GM18870 (cell line): ENCODE measurements around the gene HHATL.

Source experiments
- ATAC-seq: cut with Tn5 transposase; IDR thresholded peaks from one replicate; pipeline ENCODE4 v1.9.1; 2021; ENCODE audit warnings: moderate library complexity; ENCODE audit not compliant: unreplicated experiment

The HHATL gene

DNA sequence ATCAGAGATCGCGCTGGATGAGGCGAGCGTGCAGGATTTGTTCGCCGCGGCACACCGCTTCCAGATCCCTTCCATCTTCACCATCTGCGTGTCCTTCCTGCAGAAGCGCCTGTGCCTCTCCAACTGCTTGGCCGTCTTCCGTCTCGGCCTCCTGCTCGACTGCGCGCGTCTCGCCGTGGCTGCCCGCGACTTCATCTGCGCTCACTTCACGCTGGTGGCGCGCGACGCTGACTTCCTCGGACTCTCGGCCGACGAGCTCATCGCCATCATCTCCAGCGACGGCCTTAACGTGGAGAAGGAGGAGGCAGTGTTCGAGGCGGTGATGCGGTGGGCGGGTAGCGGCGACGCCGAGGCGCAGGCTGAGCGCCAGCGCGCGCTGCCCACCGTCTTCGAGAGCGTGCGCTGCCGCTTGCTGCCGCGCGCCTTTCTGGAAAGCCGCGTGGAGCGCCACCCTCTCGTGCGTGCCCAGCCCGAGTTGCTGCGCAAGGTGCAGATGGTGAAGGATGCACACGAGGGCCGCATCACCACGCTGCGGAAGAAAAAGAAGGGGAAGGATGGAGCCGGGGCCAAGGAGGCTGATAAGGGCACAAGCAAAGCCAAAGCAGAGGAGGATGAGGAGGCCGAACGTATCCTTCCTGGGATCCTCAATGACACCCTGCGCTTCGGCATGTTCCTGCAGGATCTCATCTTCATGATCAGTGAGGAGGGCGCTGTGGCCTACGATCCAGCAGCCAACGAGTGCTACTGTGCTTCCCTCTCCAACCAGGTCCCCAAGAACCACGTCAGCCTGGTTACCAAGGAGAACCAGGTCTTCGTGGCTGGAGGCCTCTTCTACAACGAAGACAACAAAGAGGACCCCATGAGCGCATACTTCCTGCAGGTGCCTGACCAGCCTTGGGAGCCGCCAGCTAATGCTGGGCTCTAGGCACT is 16.4 kb downstream of the HHATL start:
- ATAC-seq, result no peak

DNA sequence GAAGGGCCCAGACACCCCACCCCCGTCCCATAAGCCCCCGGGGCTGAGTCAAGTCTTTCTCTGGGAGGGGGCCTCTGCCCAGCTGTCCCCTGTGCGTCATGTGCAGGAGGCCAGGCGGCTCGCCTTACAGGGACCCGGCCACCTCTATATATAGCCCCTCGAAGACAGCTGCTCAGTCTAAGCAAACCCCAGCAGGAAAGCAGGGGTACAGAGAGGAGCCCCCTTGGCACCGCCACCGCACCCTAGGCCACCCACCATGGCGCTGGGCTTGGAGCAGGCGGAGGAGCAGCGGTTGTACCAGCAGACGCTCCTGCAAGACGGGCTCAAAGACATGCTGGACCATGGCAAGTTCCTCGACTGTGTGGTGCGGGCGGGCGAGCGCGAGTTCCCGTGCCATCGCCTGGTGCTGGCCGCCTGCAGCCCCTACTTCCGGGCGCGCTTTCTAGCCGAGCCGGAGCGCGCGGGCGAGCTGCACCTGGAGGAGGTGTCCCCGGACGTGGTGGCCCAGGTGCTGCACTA is 17.2 kb downstream of the HHATL start, which contains the start of gene KLHL40:
KLHL40 (plus strand) TSS at position 175 of the 519 bp plus-strand sequence; CDS start at position 257, 82 bp downstream.
- ATAC-seq, result no peak

DNA sequence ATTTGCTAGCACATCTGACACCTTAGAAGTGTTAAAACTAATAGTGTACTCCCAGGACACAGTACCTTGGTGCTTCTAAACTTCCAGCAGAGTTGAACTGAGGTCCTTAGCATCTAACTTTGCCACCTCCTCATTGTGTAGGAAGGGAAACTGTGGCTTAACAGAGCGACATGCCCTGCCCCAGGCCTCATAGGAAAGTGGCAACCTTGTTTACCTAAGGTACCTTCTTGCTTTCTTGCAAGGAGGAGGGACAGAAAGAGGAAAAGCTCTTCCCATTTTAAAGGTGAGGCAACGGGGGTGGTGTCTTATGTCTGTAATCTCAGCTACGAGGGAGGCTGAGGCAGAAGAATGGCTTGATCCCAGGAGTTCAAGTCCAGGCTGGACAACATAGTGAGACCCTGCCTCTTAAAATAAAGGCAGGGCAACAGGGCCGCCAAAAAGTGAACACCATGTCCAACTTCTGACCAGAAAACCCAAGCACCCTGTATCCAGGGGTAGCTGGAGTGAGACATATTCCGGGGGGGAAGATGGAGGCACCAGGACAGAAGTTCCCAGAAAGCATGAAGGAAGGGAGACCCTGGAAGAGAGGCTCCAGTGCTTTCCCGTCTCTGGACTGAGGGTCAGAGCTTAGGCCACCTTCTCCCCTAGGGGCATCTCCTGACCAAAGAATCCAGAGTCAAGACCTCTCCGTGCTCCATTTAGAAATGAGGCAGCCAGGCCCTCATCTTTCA is 17.8 kb downstream of the HHATL start:
- ATAC-seq, result no peak

DNA sequence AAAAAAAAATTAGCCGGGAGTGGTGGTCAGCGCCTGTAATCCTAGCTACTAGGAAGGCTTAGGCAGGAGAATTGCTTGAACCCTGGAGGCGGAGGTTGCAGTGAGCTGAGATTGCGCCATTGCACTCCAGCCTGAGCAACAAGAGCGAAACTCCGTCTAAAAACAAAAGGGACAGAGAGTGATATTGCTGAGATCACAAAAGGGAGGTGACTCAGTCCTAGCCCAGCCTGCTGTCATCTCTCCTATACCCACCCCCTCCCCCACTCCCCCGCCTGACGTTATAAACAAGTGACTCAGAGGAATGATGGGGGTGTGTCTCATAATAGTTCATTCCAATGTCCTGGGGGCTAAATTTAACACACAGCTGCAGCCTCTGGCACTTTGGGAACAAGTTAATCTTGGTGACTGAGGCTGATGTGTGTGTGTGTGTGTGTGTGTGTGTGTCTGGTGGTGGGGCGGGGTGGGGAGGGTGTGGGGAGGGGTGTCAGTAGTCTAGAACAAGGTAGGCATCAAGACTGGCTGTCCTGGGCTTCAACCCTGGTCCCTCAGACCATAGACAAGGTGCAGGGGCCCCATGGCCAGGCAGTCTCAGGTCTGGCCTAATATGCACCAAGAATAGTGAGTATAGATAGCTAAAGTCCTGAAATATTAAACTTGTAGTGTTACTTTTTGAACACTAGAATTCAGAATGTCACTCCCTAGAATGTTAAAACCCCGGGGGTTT is 18.6 kb downstream of the HHATL start:
- no peak for ATAC-seq

DNA sequence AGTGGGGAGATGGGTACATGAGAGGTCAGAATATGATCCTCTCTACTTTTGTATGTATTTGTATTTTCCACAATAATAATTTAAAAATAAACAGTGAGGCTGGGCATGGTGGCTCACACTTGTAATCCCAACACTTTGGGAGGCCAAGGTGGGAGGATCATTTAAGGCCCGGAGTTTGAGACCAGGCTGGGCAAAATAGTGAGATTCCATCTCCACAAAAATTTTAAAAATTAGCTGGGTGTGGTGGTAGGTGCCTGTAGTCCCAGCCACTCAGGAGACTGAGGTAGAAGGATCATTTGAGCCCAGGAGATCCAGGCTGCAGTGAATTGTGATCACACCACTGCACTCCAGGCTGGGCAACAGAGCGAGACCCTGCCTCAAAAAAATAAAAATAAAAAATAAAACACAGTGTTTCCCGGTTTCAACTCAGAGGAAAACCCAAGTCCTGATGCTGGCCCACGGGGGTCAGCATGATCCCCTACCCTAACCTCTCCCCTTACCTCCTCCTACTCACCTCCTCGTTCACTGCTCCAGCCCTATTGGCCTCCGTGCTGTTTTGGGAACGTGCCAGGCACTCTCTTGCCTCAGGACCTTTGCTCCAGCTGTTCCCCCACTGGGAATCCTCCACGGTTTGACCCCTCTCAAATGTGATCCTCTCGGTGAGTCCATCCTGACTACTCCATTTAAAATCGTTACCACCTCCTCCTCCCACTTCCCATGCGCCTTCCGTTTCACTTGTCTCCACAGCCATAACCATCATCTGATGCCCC is 20.1 kb downstream of the HHATL start:
- no peak for ATAC-seq

DNA sequence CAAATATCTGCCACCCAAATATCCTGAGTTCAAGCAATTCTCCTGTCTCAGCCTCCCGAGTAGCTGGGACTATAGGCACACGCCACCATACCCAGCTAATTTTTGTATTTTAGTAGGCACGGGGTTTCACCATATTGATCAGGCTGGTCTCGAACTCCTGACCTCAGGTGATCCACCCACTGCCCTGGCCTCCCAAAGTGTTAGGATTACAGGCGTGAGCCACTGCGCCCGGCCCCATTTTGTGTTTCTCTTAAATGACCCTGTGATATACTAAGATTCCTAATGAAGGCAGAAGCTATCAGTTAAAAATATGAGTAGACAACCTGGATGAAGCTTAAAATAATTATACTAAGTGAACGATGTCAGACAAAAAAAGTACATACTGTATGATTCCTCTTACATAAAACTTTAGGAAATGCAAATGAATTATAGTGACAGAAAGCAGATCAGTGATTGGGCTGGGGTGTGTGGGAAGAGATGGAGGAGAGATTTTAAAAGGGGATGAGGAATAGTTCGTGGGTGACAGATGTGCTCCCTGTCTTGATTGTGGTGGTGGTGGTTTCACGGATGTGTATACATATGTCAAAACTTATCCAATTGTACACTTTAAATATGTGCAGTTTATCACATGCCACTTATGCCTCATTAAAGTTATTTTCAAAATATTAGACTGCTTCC is 21.1 kb downstream of the HHATL start:
- ATAC-seq, result no peak

DNA sequence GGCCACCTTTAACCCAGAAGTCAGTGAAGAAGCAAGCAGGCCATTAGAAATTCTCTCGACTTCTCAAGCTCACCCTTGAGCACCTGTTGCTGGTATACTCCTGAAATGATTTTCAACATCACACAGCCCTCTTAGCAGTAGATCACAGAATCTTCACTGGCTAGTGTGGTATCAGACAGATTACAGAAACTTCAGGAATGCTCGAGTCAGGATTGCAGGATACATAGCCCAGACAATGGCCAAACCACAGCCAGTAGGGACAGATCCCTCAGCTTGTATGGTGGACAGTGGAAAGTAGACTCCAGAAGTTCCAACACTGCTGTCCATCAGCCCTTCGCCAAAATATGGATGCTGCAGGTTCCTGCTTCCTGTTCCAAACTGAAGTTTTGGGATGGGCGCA is 21.8 kb downstream of the HHATL start:
- no peak for ATAC-seq

DNA sequence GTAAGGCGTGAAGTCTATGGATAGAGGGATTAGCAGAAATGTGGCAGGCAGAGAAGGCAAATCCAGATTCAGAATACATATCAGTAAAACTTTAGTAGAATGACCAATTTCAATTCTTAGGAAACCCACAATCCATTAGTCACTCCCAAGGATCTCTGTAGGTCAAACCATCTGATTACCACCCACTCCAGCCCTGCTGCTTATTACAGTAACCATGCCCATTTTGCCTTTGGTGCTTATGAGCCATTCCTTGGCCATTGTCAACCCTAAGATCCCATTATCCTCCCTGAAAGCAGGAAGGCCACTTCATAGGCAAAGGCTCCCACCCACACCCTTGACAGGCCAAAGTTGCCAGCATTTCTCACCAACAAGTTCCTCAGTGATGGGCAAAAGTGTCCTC is 22.3 kb downstream of the HHATL start:
- no peak for ATAC-seq

DNA sequence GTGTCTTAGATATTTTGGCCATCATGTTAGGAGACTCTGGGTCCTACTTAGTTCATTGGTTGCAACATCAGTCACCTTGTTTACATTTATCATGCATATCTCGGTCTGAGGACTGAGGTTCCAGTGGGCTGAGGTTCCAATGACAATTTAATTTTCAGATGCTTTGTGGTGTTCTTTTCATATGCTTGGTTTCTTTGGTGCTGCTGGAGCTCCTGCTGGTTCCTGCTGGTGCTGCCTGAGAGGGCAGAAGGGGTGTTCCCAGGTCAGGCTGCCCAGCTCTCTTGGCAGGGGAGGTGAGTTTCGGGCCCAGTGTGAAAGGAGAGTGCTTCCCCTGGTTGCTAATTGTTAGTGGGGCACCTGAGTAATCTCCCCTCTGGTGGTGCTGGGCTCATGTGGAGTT is 24.2 kb downstream of the HHATL start:
- no peak for ATAC-seq

DNA sequence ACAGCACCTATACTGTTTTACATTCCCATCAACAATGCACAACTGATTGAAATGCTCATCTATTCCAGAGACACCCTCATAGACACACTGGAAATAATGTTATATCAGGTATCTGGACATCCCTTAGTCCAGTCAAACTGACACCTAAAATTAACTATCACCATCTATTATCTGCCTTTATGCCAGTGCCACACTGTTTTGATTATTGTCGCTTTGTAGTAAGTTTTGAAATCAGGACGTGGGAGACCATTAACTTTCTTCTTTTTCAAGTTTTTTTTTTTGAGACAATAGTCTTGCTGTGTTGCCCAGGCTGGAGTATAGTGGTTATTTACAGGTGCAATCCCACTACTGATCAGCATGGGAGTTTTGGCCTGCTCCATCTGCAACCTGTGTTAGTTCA is 26.7 kb downstream of the HHATL start:
- ATAC-seq, result no peak

DNA sequence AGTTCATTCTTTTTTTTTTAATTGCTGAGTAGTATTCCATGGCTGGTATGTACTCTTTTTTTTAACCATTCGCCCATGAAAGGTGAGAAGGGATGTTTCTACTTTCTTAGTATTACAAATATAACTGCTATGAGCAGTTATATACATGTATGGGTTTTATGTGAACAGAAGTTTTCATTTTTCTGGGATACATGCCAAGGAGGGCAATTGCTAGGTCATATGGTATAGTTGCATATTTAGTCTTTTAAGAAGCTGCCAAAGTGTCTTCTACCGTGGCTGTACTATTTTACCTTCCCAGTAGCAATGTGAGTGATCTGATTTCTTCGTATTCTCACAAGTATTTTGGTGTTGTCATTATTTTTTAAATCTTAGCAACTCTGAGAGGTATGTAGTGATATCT is 28.5 kb downstream of the HHATL start:
- no peak for ATAC-seq

DNA sequence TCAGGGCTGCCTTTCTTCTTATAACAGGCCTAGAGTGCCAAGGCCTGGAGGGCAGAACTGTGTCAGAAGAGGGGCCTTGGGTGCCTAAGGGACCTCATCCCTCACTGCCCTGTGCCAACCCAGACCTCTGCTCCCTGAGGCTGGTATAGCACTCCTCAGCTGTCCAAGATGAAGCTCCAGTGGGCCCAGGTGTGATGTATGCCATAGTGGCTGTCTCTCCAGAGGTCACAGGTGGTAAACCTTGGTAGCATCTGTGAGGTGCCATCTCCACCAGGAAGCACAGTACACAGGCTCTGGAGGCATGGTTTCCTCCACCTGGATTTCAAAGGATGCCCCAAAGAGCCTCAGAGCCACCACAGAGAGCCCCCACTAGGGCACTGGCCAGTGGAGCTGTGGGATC is 29.5 kb downstream of the HHATL start:
- no peak for ATAC-seq

DNA sequence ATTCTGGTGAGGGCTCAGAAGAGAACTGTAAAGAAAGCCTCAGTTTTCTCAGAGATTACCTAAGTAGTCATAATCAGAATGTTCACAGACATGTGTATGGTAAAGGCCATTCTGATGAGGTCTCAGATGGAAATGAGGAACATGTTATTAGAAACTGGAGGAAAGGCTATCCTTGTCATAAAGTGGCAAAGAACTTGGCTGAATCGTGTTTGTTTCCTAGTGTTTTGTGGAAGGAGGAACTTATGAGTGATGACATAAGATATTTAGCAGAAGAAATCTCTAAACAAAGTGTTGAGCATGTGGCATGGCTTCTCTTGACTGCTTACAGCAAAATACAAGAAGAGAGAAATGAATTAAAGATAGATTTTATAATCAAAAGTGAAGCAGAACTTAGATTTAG is 30.1 kb downstream of the HHATL start:
- ATAC-seq, result no peak

DNA sequence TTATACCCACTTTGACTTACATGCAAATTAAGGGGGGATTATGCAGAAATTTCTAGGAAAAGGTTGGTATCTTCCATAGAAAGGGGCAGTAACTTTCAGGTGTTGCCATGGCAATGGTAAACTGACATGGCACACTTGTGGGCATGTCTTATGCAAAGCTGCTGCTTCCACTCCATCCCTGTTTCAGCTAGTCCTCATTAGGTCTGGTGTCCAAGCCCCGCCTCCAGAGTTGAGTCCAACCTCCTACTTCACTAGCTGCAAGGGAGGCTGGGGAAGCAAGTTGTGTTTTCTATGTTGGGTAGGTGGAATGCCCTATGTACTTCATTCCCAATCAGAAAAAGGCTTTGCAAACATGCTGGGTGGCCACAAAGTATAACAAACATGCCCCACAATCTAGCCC is 31.9 kb downstream of the HHATL start:
- ATAC-seq, result no peak

DNA sequence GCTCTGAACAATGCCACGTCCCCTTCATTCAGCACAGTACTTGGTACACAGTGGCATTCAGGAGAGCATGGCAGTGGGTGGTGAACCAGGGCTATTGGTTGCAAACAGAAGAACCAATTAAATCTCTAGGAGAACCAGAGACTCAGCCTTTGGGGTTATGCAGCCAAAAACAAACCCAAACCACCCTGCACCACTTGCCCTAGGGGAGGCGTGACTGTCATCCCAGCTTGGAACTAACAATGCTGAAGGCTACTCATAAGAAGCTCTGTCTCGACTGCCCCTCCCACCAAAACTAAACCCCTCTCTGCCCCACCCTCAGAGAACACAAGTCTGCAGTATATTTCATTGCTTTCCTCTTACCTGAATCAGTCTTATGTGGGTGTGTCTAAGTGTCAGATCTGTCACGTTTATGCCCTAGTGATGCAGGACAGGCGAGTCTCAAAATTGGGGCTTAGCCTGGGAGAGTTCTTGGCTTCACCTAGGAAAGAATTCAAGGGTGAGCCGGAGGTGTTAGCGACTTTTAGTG is 32.5 kb downstream of the HHATL start:
- no peak for ATAC-seq

DNA sequence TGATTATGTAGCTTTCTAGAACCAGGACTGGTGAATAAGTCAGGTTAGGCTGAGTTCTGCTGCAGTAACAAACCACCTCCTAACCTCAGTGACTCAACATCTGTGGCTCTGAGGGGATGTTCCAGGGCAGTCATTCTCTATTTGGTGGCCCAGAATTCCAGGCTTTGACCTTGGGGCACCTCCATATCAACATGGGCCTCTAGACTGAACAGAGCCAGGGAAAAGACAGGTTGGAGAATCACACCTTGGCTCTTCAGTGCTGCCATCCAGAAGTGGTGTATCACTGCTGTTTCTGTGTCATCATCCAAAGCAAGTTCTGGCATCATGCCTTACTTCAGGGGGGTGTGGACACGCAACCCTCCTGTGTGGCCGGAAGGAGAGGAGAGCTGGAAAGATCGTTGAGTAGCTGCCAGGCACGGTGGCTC is 33.8 kb downstream of the HHATL start:
- no peak for ATAC-seq

DNA sequence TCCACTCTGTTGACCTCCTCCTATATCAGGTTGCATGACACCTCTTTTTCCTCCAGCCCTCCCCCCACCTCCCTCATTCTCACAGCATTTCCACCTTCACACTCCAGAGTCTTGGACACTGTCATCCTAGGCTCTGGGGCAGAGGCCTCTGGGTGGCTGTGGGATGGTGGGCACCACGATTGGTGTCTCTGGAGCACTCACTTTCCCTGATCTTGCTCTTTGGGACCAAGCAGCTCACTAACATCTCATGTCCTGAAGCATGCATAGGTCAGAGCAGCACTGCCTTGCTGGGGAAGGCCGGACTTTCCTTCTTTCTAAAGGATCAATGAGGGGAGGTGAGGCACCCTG is 34.2 kb downstream of the HHATL start:
- no peak for ATAC-seq

DNA sequence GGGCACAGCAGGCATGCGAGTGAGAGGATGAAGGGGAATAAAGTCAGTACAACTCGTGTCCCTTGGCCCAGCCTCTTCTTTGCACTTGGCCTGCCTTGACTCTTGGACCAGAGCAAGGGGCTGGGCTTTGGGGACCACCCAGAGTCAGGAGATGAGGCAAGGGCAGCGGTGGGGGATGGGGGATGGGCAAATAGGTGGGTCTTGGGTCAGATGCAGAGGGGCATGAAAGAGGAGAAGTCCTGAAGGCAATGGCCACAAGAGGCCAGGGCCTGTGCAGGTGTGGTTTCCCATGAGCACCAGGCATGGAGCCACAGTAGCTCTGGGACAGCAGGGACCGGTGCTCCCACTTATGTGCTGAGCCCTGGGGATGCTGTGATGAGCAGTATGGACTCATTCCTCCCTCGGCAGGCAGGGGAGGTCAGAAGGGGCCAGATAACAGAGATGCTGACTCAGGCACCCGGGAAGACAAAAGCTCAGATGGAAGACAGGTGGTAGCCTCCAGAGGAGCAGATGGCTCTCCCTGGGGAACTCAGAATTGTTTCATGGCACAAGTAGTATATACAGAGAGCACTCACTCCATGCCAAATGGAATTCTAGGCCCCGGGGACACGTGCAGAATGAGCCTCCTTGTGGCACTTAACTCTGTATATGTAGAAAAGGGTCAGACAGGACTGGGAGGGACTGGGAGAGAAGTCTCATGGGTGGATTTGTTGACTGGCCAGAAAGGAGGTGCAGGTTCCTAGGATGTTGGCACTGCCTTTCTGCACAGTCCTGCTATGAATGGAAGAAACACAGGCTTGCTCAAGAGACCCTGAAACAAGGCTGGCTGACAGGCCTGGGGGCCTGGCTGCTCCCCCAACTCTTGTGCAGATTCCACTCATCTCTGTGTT is 34.8 kb downstream of the HHATL start:
- no peak for ATAC-seq

DNA sequence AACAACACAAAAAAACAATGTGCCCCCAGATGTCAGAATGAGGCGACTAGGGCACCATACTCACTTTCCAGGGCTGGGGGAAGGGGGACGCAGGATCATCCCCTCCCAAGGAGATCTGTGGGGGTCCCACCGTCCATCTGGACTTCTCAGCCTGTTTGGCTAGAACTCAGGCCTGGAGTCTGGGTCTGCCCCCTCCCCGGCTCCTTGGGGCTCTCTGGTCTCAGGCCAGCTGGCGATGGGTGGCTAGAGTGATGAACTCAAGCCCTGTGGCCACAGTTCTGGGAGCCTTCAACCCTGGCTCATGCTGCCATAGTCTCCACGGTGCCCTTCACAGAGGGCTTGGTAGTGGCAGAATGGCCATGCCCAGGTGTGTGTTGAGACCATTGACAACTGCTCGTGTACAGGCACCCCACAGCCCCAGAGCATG is 35.5 kb downstream of the HHATL start:
- ATAC-seq, result no peak
